Measurements from ENCODE around the gene MYO6. TPM values are rescaled to one million over a fixed set of nuclear protein-coding genes. Genes with fewer than 3 reads are reported as not detected.
A peak's percentile ranks its signal among the peaks of the same experiment; 100 is the strongest.
"Not testable (repeated sequence)": the region's sequence is repeated elsewhere in the genome, so short reads cannot be mapped to it uniquely, and the experiment has no call there.

MYO6 gene
- 0.37 and 0.83 TPM in 2 replicates for total RNA-seq

- peak within 1 kb of the TSS; percentile 77 for H3K4me3 Mint-ChIP-seq
- peaks cover 60% of the 10 kb centered on the region for H3K27me3 Mint-ChIP-seq (ENCODE audit: insufficient read depth)
- H3K27ac Mint-ChIP-seq = peak within 1 kb of the TSS; percentile 40
- no peaks in the 10 kb centered on the region for H3K9me3 Mint-ChIP-seq
- H3K4me1 Mint-ChIP-seq (ENCODE audit: low read depth) = no peaks in the 10 kb centered on the region
- intact Hi-C loops (cut with micrococcal nuclease) = loop anchor here (5.0 kb wide), 1 partner anchor 147 kb away; the partner anchor contains the start of gene SENP6
- no peaks in the 10 kb centered on the region for H3K36me3 Mint-ChIP-seq (ENCODE audit: low read depth)
- DNase-seq (ENCODE audit: low spot score) = peak; percentile 16
These were observed at the start of gene MYO6 for GRCh38 chr6:75748743-75749538. MYO6 (plus strand) TSS chr6:75749239; CDS start chr6:75817548, 68,309 bp downstream.

DNA sequence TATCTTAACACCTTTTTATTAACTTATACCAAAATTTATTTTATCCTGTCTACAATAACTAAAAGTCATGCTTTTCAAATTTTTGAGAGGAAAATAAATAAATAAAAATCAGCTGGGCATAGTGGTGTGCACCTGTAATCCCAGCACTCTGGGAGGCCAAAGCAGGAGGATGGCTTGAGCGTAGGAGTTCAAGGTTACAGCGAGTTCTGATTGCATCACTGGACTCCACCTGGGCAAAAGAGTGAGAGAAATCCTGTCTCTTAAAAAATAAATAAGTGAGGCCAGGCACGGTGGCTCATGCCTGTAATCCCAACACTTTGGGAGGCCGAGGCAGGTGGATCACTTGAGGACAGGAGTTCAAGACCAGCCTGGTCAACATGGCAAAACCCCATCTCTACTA, 40.7 kb upstream of the MYO6 start:
- H3K4me1 Mint-ChIP-seq (ENCODE audit: low read depth); H3K27ac Mint-ChIP-seq; H3K4me3 Mint-ChIP-seq; H3K9me3 Mint-ChIP-seq; DNase-seq (ENCODE audit: low spot score); H3K27me3 Mint-ChIP-seq (ENCODE audit: insufficient read depth): not testable (repeated sequence)
- intact Hi-C loops (cut with micrococcal nuclease) = loop anchor here (5.0 kb wide), 1 partner anchor 96 kb away; no protein-coding TSS in a partner anchor
- peaks cover 22% of the 10 kb centered on the region for H3K36me3 Mint-ChIP-seq (ENCODE audit: low read depth)

GRCh38 chr6:75711173-75711572, 37.9 kb upstream of the MYO6 start:
- H3K27ac Mint-ChIP-seq = no peak overlapping the region
- no peak overlapping the region for H3K4me3 Mint-ChIP-seq
- no peaks in the 10 kb centered on the region for H3K4me1 Mint-ChIP-seq (ENCODE audit: low read depth)
- H3K36me3 Mint-ChIP-seq (ENCODE audit: low read depth) = peaks cover 36% of the 10 kb centered on the region
- no peaks in the 10 kb centered on the region for H3K27me3 Mint-ChIP-seq (ENCODE audit: insufficient read depth)
- DNase-seq (ENCODE audit: low spot score) = no peak
- no peaks in the 10 kb centered on the region for H3K9me3 Mint-ChIP-seq
- intact Hi-C loops (cut with micrococcal nuclease) = no loop called here

DNA sequence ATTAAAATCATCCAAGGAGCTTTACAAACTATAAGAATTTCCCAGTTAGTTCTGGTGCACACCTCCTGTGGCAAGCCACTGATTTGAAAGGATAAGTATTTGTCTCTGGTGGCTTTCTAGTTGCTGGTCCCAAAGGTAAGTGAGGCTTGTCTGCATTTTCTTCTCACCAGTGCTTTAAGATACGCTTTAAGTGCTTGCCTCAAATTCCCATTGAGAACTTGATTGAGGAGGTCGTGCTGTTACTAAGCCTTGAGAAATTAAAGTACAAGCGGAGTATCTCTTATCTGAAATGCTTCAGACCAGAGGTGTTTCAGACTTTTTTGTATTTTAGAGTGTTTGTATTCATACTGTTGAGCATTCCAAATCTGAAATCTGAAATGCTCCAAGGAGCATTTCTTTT, 29.9 kb upstream of the MYO6 start:
- DNase-seq (ENCODE audit: low spot score) = no peak
- H3K27me3 Mint-ChIP-seq (ENCODE audit: insufficient read depth) = no peaks in the 10 kb centered on the region
- H3K27ac Mint-ChIP-seq = no peak overlapping the region
- H3K4me3 Mint-ChIP-seq = no peak overlapping the region
- peaks cover 15% of the 10 kb centered on the region for H3K36me3 Mint-ChIP-seq (ENCODE audit: low read depth)
- intact Hi-C loops (cut with micrococcal nuclease) = no loop called here
- no peaks in the 10 kb centered on the region for H3K4me1 Mint-ChIP-seq (ENCODE audit: low read depth)
- no peaks in the 10 kb centered on the region for H3K9me3 Mint-ChIP-seq

- no peak overlapping the region for H3K4me3 Mint-ChIP-seq
- intact Hi-C loops (cut with micrococcal nuclease) = no loop called here
- no peak for DNase-seq (ENCODE audit: low spot score)
- H3K4me1 Mint-ChIP-seq (ENCODE audit: low read depth) = no peaks in the 10 kb centered on the region
- peaks cover 4% of the 10 kb centered on the region for H3K27me3 Mint-ChIP-seq (ENCODE audit: insufficient read depth)
- no peaks in the 10 kb centered on the region for H3K36me3 Mint-ChIP-seq (ENCODE audit: low read depth)
- H3K9me3 Mint-ChIP-seq = no peaks in the 10 kb centered on the region
- H3K27ac Mint-ChIP-seq = no peak overlapping the region
These were observed 25.7 kb upstream of the MYO6 start for GRCh38 chr6:75723382-75723781.

DNA sequence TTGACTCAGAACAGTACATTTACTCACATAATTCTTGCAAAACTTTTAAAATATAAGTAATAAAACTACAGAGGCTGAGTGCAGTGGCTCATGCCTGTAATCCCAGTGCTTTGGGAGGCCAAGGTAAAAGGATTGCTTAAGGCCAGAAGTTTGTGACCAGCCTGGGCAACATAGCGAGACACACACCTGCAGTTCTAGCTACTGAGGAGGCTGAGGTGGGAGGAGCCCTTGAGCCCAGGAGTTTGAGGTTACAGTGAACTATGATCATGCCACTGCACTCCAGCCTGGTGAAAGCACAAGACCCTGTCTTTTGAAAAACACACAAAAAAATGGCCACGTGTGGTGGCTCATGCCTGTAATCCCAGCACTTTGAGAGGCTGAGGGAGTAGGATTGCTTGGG, 21.8 kb upstream of the MYO6 start:
- H3K36me3 Mint-ChIP-seq (ENCODE audit: low read depth) = no peaks in the 10 kb centered on the region
- intact Hi-C loops (cut with micrococcal nuclease) = no loop called here
- H3K27me3 Mint-ChIP-seq (ENCODE audit: insufficient read depth) = peaks cover 4% of the 10 kb centered on the region
- H3K4me3 Mint-ChIP-seq = no peak overlapping the region
- H3K27ac Mint-ChIP-seq = no peak overlapping the region
- no peaks in the 10 kb centered on the region for H3K9me3 Mint-ChIP-seq
- no peaks in the 10 kb centered on the region for H3K4me1 Mint-ChIP-seq (ENCODE audit: low read depth)
- no peak for DNase-seq (ENCODE audit: low spot score)

GRCh38 chr6:75731029-75731428, 18.0 kb upstream of the MYO6 start:
- DNase-seq (ENCODE audit: low spot score); H3K27ac Mint-ChIP-seq; H3K9me3 Mint-ChIP-seq; intact Hi-C loops (cut with micrococcal nuclease); H3K4me1 Mint-ChIP-seq (ENCODE audit: low read depth); H3K4me3 Mint-ChIP-seq; H3K36me3 Mint-ChIP-seq (ENCODE audit: low read depth): not testable (repeated sequence)
- peaks cover 11% of the 10 kb centered on the region for H3K27me3 Mint-ChIP-seq (ENCODE audit: insufficient read depth)

DNA sequence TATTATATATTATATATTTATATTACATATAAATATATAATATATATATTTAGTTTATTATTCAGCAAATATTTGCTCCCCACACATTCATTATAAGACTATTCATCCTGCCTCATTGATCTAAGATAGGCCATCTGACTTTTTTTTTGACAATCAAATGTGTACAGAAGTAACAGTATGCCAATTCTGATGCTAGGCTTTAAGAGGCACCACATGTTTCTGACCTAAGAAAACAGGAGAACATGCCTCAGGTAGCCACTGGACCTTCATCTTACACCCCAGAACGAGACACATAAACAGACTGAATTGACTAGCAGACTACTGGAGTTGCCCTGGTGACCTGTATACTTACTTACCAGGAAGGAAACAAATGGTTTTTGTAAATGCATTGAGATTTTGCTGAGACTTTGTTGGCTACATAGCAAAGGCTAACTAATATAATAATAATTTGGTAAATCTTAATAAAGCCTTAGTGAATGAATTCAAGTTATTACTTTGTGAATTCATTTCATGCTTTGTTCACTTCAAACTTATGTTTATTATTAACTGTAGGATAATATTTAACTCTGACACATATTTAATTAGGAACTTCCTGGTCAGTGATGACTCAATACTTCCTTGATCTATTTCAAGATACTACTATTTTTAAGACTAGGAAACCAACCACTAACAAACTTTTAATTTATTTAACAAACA, 13.4 kb upstream of the MYO6 start:
- Mint-ChIP-seq H3K9me3 (no peaks in the 10 kb centered on the region), H3K4me3 (no peak overlapping the region), H3K27me3 (ENCODE audit: insufficient read depth) (peaks cover 12% of the 10 kb centered on the region), H3K4me1 (ENCODE audit: low read depth) (no peaks in the 10 kb centered on the region), H3K27ac (no peak overlapping the region), H3K36me3 (ENCODE audit: low read depth) (no peaks in the 10 kb centered on the region)
- DNase-seq (ENCODE audit: low spot score) = no peak
- intact Hi-C loops (cut with micrococcal nuclease) = no loop called here

- Mint-ChIP-seq H3K4me1 (ENCODE audit: low read depth) (no peaks in the 10 kb centered on the region), H3K27me3 (ENCODE audit: insufficient read depth) (peaks cover 41% of the 10 kb centered on the region), H3K4me3 (no peak overlapping the region), H3K36me3 (ENCODE audit: low read depth) (no peaks in the 10 kb centered on the region), H3K9me3 (no peaks in the 10 kb centered on the region), H3K27ac (no peak overlapping the region)
- DNase-seq (ENCODE audit: low spot score) = no peak
- intact Hi-C loops (cut with micrococcal nuclease) = no loop called here
These were observed 5.1 kb upstream of the MYO6 start for GRCh38 chr6:75743971-75744370.

DNA sequence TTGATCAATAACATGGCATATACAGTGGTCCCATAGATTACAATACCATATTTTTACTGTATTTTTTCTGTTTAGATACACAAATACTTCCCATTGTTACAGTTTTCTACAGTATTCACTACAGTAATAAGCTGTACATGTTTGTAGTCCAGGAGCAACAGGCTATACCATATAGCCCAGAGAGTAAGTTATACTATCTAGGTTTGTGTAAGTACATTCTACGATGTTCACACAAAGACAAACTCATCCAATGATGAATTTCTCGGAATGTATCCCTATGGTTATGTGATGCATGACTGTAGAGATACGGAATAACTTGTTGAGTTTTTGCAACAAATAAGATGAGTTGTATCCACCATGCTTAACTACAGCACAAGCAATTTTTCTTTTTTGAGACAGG, 3.6 kb upstream of the MYO6 start:
- no peak overlapping the region for H3K4me3 Mint-ChIP-seq
- H3K36me3 Mint-ChIP-seq (ENCODE audit: low read depth) = no peaks in the 10 kb centered on the region
- H3K9me3 Mint-ChIP-seq = no peaks in the 10 kb centered on the region
- DNase-seq (ENCODE audit: low spot score) = no peak
- intact Hi-C loops (cut with micrococcal nuclease) = loop anchor here (5.0 kb wide), 1 partner anchor 143 kb away; the partner anchor contains the start of gene SENP6
- H3K4me1 Mint-ChIP-seq (ENCODE audit: low read depth) = no peaks in the 10 kb centered on the region
- H3K27ac Mint-ChIP-seq = no peak overlapping the region
- H3K27me3 Mint-ChIP-seq (ENCODE audit: insufficient read depth) = peaks cover 48% of the 10 kb centered on the region

DNA sequence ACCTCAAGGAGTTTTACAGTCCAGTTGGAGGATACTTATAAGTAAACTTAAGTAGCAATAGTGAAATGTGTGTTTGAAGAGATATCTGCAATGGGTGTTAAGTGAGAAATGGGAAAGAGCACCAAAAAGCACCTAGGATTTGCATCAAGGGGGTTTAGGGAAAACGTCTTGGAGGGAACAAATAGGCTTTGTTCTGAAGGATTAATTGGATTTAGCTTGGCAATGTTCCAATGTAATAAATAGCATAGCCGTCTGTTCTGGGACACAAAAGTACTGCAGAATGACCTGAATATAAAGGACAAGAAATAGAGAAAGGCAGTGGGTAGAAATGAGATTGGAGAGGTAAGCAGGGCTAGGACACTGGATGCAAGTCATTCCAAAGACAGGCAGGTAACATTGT, 2.8 kb upstream of the MYO6 start:
- H3K27ac Mint-ChIP-seq = no peak overlapping the region
- H3K36me3 Mint-ChIP-seq (ENCODE audit: low read depth) = no peaks in the 10 kb centered on the region
- no peak for DNase-seq (ENCODE audit: low spot score)
- no peak overlapping the region for H3K4me3 Mint-ChIP-seq
- H3K9me3 Mint-ChIP-seq = no peaks in the 10 kb centered on the region
- H3K27me3 Mint-ChIP-seq (ENCODE audit: insufficient read depth) = peaks cover 56% of the 10 kb centered on the region
- no peaks in the 10 kb centered on the region for H3K4me1 Mint-ChIP-seq (ENCODE audit: low read depth)
- intact Hi-C loops (cut with micrococcal nuclease) = loop anchor here (5.0 kb wide), 1 partner anchor 144 kb away; the partner anchor contains the start of gene SENP6

DNA sequence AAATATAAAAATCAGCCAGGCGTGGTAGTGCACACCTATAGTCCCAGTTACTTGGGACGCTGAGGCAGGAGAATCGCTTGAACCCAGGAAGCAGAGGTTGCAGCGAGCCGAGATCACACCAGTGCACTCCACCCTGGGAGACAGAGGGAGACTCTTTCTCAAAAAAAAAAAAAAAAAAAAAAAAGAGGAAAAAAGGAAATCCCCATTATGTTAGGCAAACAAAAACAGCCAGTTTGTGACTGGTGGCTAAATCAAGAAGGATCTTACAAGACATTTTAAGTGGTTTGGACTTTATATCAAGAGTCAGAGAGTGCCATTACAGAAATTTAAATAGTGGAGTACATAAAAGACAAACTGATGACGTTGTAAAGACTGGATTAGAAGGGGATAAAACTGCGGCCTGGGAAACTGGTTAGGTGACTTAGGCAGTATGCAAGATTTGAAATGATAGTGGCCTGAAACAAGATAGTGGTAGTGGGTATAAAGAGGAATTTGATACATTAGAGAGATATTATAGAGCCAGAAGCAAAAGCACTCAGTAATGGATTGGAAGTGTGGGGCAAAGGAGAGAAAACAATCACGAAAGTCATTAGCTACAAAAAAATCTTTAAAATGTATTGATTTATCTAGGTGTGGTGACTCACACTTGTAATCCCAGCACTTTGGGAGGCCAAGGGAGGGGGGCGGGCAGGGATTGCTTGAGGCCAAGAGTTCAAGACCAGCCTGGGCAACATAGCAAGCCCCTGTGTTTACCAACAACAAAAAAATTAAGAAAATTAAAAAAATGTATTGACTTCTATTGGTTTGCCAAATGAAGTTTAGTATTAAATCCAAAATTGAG, 1.7 kb upstream of the MYO6 start:
- Mint-ChIP-seq H3K36me3 (ENCODE audit: low read depth) (no peaks in the 10 kb centered on the region), H3K9me3 (no peaks in the 10 kb centered on the region), H3K27me3 (ENCODE audit: insufficient read depth) (peaks cover 56% of the 10 kb centered on the region), H3K27ac (no peak overlapping the region), H3K4me3 (peak overlapping the region; percentile 31), H3K4me1 (ENCODE audit: low read depth) (no peaks in the 10 kb centered on the region)
- no peak for DNase-seq (ENCODE audit: low spot score)
- intact Hi-C loops (cut with micrococcal nuclease) = loop anchor here (5.0 kb wide), 1 partner anchor 145 kb away; the partner anchor contains the start of gene SENP6

Measured in activated T-helper 1 cell treated with anti-CD3 and anti-CD28 coated beads, Interleukin-12 subunit alpha, Interleukin-12 subunit beta, Interleukin-2, Interleukin-4 antibody, amounts not matched to agents 30 ng/mL and 10 ng/mL and 1 ng/mL, durations not matched to agents 14 hours and 24 hours and 36 hours (primary cell).